Skeletal muscle tissue (tissue), 4 donors: Measurements from ENCODE around the gene ARGFX. TPM values are rescaled to one million over a fixed set of nuclear protein-coding genes. Genes with fewer than 3 reads are reported as not detected.
A peak's percentile ranks its signal among the peaks of the same experiment; 100 is the strongest.
"Not testable (repeated sequence)": the region's sequence is repeated elsewhere in the genome, so short reads cannot be mapped to it uniquely, and the experiment has no call there.

ENCODE experiments used
- H3K27ac ChIP-seq: one replicate; pipeline ENCODE4 v1.7.0; 2013; ENCODE audit warnings: mild to moderate bottlenecking, low read depth, low read length, inconsistent platforms
- H3K27me3 ChIP-seq, 3 donors: one replicate each; pipeline ENCODE4 v1.7.0; 2013; ENCODE audit warnings: low read length in 3 of 3; ENCODE audit not compliant: control insufficient read depth in 3 of 3, insufficient read depth in 3 of 3
- H3K36me3 ChIP-seq, 3 donors: one replicate each; pipeline ENCODE4 v1.7.0; 2013; ENCODE audit warnings: low read length in 3 of 3; ENCODE audit not compliant: control insufficient read depth in 3 of 3, insufficient read depth in 3 of 3
- H3K4me1 ChIP-seq, 3 donors: one replicate each; pipeline ENCODE4 v1.7.0; 2013; ENCODE audit warnings: low read length in 3 of 3, mild to moderate bottlenecking in 3 of 3; ENCODE audit not compliant: control insufficient read depth in 3 of 3, insufficient read depth in 3 of 3
- H3K4me3 ChIP-seq, 3 donors: one replicate each; pipeline ENCODE4 v1.7.0; 2013; ENCODE audit warnings: low read length in 3 of 3
- H3K9ac ChIP-seq, 3 donors: one replicate each; pipeline ENCODE4 v1.7.0; 2013; ENCODE audit warnings: low read length in 3 of 3, mild to moderate bottlenecking in 3 of 3, moderate library complexity in 2 of 3, low read depth in 1 of 3
- H3K9me3 ChIP-seq, 3 donors: one replicate each; pipeline ENCODE4 v1.7.0; 2013; ENCODE audit warnings: low read length in 3 of 3; ENCODE audit not compliant: control insufficient read depth in 3 of 3
- total RNA-seq: library from RNA; depleted of rRNA; stranded (reverse); fragments of >200 nt; gene quantifications from one replicate; pipeline ENCODE4 v1.2.3, GENCODE V29; 2014
- donor health status: Osteomylitis.

Gene ARGFX
- total RNA-seq, 1 donor from 2014 or later: not detected

DNA sequence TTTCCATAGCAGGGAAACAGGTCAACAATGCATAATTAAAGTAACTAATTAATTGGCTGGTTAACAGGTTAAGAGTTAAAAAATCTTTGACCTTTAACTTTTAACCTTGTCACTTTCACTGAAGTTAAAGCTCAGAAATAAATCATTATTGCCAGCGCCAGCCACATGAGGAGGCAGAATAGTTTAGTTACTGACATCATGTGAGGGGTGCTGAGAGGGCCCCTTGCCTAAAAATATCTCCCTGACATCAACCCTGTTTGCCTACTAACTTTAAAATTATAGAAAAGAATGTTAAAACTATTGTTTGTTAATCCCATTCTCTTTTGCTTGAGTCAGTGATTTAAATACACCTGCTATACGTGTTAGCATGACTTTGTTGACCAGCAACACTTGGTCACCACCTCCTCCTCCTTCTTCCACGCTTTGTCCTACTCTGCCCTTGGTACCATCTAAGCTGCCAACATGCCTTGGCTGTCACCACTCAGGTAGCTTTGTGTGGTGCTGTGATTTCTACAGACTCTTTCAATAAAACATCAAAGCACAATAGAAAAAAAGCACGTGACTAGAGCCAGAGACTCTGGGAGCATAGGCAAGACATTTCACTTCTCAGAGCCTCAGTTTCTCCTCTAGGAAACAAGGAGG lies 28.1 kb downstream of the ARGFX start:
- no peaks in the 10 kb centered on the region for H3K27me3 ChIP-seq
- H3K27ac ChIP-seq: peak overlapping the region; percentile 98
- peaks cover 32 to 33% (median 32%) of the 10 kb centered on the region in 3 donors for H3K4me1 ChIP-seq
- H3K9ac ChIP-seq: peak overlapping the region; percentile 13 to 89 (median 85)
- peak overlapping the region; percentile 78 to 80 (median 79) for H3K4me3 ChIP-seq
- no peaks in the 10 kb centered on the region for H3K9me3 ChIP-seq
- H3K36me3 ChIP-seq: peaks cover 0 to 2% (median 0%) of the 10 kb centered on the region in 3 donors

DNA sequence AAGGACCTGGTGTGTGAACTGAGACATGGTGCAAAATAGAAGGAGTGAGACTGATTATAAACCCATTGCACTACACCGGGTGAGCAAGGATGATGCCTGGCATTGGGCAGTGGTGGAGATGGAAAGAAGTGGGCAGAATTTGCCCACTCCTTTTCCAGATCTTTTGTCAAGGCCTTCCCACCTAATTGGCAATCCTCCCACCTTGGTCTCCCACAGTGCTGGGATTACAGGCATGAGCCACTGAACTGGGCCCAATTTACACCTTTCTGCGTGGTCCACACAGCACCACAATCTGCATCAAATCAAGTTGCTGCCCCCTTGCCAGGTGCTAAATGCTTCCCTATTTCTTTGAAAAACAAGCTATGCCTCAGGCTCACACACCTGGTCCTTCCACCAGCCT lies 30.8 kb downstream of the ARGFX start:
- Histone ChIP-seq H3K4me3 (no peak overlapping the region), H3K27me3 (no peaks in the 10 kb centered on the region), H3K36me3 (peaks cover 0 to 2% (median 0%) of the 10 kb centered on the region in 3 donors), H3K27ac (no peak overlapping the region), H3K9ac (no peak overlapping the region), H3K4me1 (peaks cover 46 to 55% (median 54%) of the 10 kb centered on the region in 3 donors), H3K9me3 (no peaks in the 10 kb centered on the region)

DNA sequence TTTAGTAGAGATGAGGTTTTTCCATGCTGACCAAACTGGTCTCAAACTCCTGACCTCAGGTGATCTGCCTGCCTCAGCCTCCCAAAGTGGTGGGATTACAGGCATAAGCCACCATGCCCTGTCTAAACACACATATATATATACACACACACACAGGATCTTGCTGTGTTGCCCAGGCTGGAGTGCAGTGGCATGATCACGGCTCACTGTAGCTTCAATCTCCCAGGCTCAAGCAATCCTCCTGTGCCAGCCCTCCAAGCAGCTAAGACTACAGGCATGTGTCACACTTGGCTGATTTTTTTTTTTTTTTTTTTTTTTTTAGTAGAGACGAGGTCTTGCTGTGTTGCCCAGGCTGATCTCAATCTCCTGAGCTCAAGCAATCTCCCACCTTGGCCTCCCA lies 32.2 kb downstream of the ARGFX start:
- H3K27me3 ChIP-seq, H3K27ac ChIP-seq, H3K9me3 ChIP-seq, H3K36me3 ChIP-seq, H3K4me3 ChIP-seq: not testable (repeated sequence)
- H3K4me1 ChIP-seq: peaks cover 46 to 55% (median 54%) of the 10 kb centered on the region in 3 donors
- H3K9ac ChIP-seq: peak overlapping the region in 1 of 3 donors; percentile 1

DNA sequence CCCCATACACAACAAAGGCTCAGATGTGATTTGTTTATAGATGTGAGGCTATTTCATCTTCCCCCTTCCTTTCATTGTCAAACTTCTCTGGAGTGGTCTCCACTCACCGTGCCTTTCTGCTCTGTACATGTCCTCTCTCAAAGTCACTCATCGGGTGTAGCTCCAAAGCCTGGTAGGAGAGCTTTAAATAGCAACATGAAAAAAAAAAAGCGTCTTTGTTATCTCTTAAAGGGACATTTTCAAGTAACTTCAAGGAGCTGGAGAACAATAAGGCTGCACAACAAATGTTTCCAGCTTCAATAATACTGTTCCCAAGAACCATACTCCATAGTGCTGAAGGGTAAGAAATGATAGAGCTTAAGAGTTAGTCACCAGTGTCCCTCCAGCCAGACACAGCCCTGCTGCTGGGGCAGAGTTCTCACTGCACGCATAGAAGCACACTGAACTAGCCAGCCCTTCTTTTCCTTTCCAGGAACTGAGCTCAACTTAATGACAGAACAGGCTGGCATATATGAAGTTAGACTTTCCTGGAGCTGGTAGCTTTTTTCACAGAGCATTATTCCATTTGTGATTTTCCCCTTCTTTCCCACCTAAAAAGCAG lies 33.6 kb downstream of the ARGFX start:
- peak overlapping the region in 2 of 3 donors; percentile 24 to 47 for H3K4me3 ChIP-seq
- peak overlapping the region; percentile 68 for H3K27ac ChIP-seq
- H3K27me3 ChIP-seq: no peaks in the 10 kb centered on the region
- no peaks in the 10 kb centered on the region for H3K9me3 ChIP-seq
- H3K4me1 ChIP-seq: peaks cover 36 to 59% (median 58%) of the 10 kb centered on the region in 3 donors
- H3K36me3 ChIP-seq: peaks cover 3 to 8% (median 6%) of the 10 kb centered on the region in 3 donors
- H3K9ac ChIP-seq: peak overlapping the region; percentile 12 to 58 (median 13)

DNA sequence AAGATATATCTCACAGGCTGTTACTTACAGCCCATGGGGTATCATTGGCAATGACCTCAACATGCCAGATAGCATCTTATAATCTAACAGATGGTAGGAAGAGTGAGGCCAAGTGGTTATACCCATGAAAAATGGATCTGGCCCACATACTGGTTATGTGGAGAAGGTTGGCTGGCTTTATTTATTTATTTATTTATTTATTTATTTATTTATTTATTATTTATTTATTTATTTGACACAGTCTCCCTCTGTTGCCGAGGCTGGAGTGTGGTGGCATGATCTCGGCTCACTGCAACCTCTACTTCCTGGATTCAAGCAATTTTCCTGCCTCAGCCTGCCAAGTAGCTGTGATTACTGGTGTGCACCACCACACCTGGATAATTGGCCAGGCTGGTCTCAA lies 37.0 kb downstream of the ARGFX start:
- H3K9me3 ChIP-seq: no peaks in the 10 kb centered on the region
- no peaks in the 10 kb centered on the region for H3K27me3 ChIP-seq
- H3K36me3 ChIP-seq: peaks cover 6 to 9% (median 8%) of the 10 kb centered on the region in 3 donors
- H3K4me3 ChIP-seq: no peak overlapping the region
- peaks cover 27 to 46% (median 42%) of the 10 kb centered on the region in 3 donors for H3K4me1 ChIP-seq
- H3K9ac ChIP-seq: no peak overlapping the region
- no peak overlapping the region for H3K27ac ChIP-seq

DNA sequence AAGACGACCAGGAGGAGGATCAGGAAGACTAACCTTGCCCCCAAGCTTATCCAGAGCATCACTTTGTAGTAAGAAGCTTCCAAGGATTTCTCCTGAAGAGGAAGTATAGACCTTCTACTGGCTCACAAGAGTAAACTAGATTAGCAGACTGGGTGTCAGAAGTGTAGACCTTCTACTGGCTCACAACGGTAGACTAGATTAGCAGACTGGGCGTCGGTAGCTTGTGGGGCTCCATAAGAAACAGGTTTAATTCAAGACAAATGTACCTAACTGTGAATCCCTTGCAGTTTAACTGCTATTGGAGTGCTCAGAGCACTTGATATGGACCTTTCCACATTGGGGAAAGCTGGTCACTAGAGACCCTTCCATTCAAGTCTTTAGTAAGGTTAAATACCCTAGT lies 38.4 kb downstream of the ARGFX start:
- H3K27me3 ChIP-seq: no peaks in the 10 kb centered on the region
- H3K9me3 ChIP-seq: no peaks in the 10 kb centered on the region
- no peak overlapping the region for H3K27ac ChIP-seq
- peaks cover 14 to 33% (median 30%) of the 10 kb centered on the region in 3 donors for H3K4me1 ChIP-seq
- no peak overlapping the region for H3K9ac ChIP-seq
- peaks cover 13 to 18% (median 16%) of the 10 kb centered on the region in 3 donors for H3K36me3 ChIP-seq
- H3K4me3 ChIP-seq: no peak overlapping the region

Other genes starting within 250 kb of the ARGFX start
- 5.7 TPM for gene POLQ, start 22.0 kb upstream of the ARGFX start, total RNA-seq
- gene FBXO40, start 25.4 kb downstream of the ARGFX start, total RNA-seq: 4.2 TPM
- gene HCLS1, start 93.0 kb downstream of the ARGFX start, total RNA-seq: 9.4 TPM
- gene GOLGB1, start 181.8 kb downstream of the ARGFX start, total RNA-seq: 20.4 TPM